HG03460 (cell line): ENCODE data around the gene GCK.

ENCODE experiments used
- ATAC-seq: cut with Tn5 transposase; IDR thresholded peaks from one replicate; pipeline ENCODE4 v1.9.1; 2021; ENCODE audit not compliant: unreplicated experiment

GCK gene

GRCh38 chr7:44189286-44189992 is at the start of gene GCK:
GCK (minus strand) TSS chr7:44189439; CDS start chr7:44188953, 486 bp downstream.
- ATAC-seq: no peak

GRCh38 chr7:44238116-44238695 is 49.0 kb upstream of the GCK start:
- no peak for ATAC-seq

- ATAC-seq: no peak
Observed at GRCh38 chr7:44237696-44238095, 48.5 kb upstream of the GCK start.

- ATAC-seq: no peak
Observed at GRCh38 chr7:44236333-44236728, 47.1 kb upstream of the GCK start.

- no peak for ATAC-seq
Observed at GRCh38 chr7:44235582-44236332, 46.5 kb upstream of the GCK start.

- no peak for ATAC-seq
Observed at GRCh38 chr7:44235066-44235465, 45.8 kb upstream of the GCK start.

- no peak for ATAC-seq
Observed at GRCh38 chr7:44232901-44233715, 43.9 kb upstream of the GCK start.

- ATAC-seq: no peak
Observed at GRCh38 chr7:44232396-44232795, 43.2 kb upstream of the GCK start.

- no peak for ATAC-seq
Observed at GRCh38 chr7:44231088-44231487, 41.8 kb upstream of the GCK start.

- ATAC-seq: no peak
Observed at GRCh38 chr7:44230286-44230685, 41.0 kb upstream of the GCK start.

- no peak for ATAC-seq
Observed at GRCh38 chr7:44229546-44230105, 40.4 kb upstream of the GCK start.

GRCh38 chr7:44228571-44229350 is 39.5 kb upstream of the GCK start:
- ATAC-seq: no peak

- ATAC-seq: no peak
Observed at GRCh38 chr7:44227911-44228310, 38.7 kb upstream of the GCK start.

- ATAC-seq: no peak
Observed at GRCh38 chr7:44226396-44226753, 37.1 kb upstream of the GCK start.

- no peak for ATAC-seq
Observed at GRCh38 chr7:44225566-44226395, 36.5 kb upstream of the GCK start.

GRCh38 chr7:44224974-44225565 is 35.8 kb upstream of the GCK start:
- ATAC-seq: no peak

GRCh38 chr7:44224080-44224973 is 35.1 kb upstream of the GCK start:
- ATAC-seq: no peak
